Measurements from ENCODE around the gene MIER1. TPM values are rescaled to one million over a fixed set of nuclear protein-coding genes. Genes with fewer than 3 reads are reported as not detected.
A peak's percentile ranks its signal among the peaks of the same experiment; 100 is the strongest.

The MIER1 gene
- total RNA-seq, 6 donors from 2014 or later = 16.9 to 56.4 (median 28.5) TPM

DNA sequence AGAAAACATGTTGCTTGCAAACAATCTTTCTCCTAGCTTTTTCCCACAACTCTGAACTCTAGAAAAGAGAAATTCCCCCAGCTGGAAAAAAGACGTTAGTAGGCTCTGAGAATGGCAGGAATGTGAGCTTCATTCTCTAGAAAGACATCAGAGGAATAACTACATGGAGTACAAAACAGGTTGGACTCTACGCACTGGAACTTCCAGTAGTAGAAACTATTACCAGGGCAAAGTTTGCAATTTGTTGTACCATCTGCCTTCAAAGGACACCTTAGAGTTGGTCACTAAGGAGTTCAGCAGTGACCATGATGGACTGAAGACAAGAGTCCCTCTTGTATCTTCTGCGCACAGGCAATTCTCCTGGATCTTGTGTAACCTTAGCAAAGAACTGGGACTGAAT lies 68.3 kb downstream of the MIER1 start:
- H3K36me3 ChIP-seq = peaks cover 0 to 18% (median 0%) of the 10 kb centered on the region in 4 donors
- H3K27ac ChIP-seq = no peak overlapping the region
- WGBS, 2 donors = 93% methylated on average over 3 of the region's 3 CpGs
- H3K4me3 ChIP-seq = no peak overlapping the region
- DNase-seq (no peak), ATAC-seq (ENCODE audit: low FRiP score in 2 of 2) (no peak)
- H3K4me1 ChIP-seq = peaks cover 0 to 5% (median 0%) of the 10 kb centered on the region in 4 donors
- H3K27me3 ChIP-seq = no peaks in the 10 kb centered on the region
- TF ChIP-seq CTCF (IDR thresholded peaks at IDR 0.05) = no peak
- TF ChIP-seq POLR2AphosphoS5 (IDR thresholded peaks at IDR 0.05) = no peak
- no peaks in the 10 kb centered on the region for H3K9me3 ChIP-seq

DNA sequence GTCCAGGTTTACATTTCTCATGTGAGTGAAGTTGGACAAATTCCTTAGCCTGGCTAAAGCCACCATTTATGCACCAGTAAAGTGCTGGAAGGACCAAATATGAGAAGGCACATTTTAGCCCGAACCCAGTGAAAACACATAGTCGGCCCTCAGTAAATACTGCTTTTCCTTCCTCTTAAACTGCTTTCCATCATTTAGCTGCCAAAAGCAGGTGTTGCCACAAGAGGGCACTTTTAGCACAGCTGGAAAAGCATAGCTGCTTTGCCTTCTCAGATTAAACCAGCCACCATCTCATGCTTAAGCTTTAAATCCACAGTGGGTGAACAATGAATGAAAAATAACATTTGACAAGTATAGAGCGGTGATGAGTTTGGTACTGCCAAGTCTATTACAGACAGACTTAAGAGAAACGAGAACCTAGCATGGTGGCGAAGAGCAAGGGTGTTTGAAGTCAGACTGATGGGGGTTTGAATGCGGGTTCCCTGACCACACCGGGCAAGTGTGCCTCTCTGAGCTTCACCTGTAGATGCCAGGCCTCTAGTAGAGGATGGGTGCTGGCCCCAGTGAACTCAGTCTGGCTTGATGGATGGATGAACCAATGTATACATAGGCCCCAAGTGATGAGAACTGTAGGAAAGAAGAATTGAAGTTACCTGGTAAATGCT lies 71.4 kb downstream of the MIER1 start:
- no peaks in the 10 kb centered on the region for H3K27me3 ChIP-seq
- H3K4me3 ChIP-seq = no peak overlapping the region
- H3K9me3 ChIP-seq = no peaks in the 10 kb centered on the region
- 66 to 69% methylated on average over 7 of the region's 7 CpGs for WGBS, 2 donors
- peak in 1 of 2 donors; percentile 78 for ATAC-seq (ENCODE audit: low FRiP score in 2 of 2)
- H3K4me1 ChIP-seq = peaks cover 0 to 5% (median 0%) of the 10 kb centered on the region in 4 donors
- TF ChIP-seq EP300 (IDR thresholded peaks at IDR 0.05) (no peak), CTCF (IDR thresholded peaks at IDR 0.05) (peak; percentile 45 to 76 (median 64))
- H3K27ac ChIP-seq = no peak overlapping the region
- peak in 1 of 2 donors; percentile 50 for DNase-seq
- peaks cover 0 to 4% (median 0%) of the 10 kb centered on the region in 4 donors for H3K36me3 ChIP-seq

DNA sequence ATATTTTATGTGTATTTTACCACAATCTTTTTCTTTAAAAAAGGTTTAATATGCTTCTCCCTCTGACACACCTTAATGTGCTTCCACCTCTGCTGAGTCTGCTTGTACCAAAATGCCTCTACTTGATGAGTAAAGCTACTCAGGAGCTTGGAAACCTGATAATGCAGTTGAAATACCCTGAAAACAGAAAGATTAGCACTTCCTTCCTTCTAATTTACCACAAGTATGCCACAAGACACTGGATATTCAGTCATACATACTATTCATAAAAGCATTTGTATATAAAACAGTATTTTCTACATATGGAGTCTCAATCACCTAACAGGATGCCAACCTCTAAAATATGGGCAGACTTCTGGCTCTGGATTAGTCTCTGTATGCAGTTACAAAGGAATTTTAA lies 74.2 kb downstream of the MIER1 start:
- no peaks in the 10 kb centered on the region for H3K27me3 ChIP-seq
- H3K4me1 ChIP-seq = peaks cover 0 to 9% (median 4%) of the 10 kb centered on the region in 4 donors
- H3K36me3 ChIP-seq = peaks cover 0 to 19% (median 5%) of the 10 kb centered on the region in 4 donors
- ATAC-seq (ENCODE audit: low FRiP score in 2 of 2) (no peak), DNase-seq (no peak)
- no peaks in the 10 kb centered on the region for H3K9me3 ChIP-seq
- H3K4me3 ChIP-seq = no peak overlapping the region
- no peak for TF ChIP-seq EP300 (IDR thresholded peaks at IDR 0.05)
- no peak for TF ChIP-seq POLR2A (IDR thresholded peaks at IDR 0.05)
- no peak overlapping the region for H3K27ac ChIP-seq

- DNase-seq (no peak), ATAC-seq (ENCODE audit: low FRiP score in 2 of 2) (no peak)
- H3K27ac ChIP-seq = no peak overlapping the region
- no peaks in the 10 kb centered on the region for H3K9me3 ChIP-seq
- WGBS, 2 donors = 70 to 74% methylated on average over 7 of the region's 7 CpGs
- TF ChIP-seq EP300 (IDR thresholded peaks at IDR 0.05) = no peak
- no peak for TF ChIP-seq CTCF (IDR thresholded peaks at IDR 0.05)
- no peak for TF ChIP-seq POLR2AphosphoS5 (IDR thresholded peaks at IDR 0.05)
- TF ChIP-seq POLR2A (IDR thresholded peaks at IDR 0.05) = no peak
- no peaks in the 10 kb centered on the region for H3K27me3 ChIP-seq
- H3K4me3 ChIP-seq = no peak overlapping the region
- peaks cover 0 to 9% (median 4%) of the 10 kb centered on the region in 4 donors for H3K4me1 ChIP-seq
- peaks cover 0 to 19% (median 5%) of the 10 kb centered on the region in 4 donors for H3K36me3 ChIP-seq
These were observed 75.0 kb downstream of the MIER1 start for GRCh38 chr1:66999640-67000400.

DNA sequence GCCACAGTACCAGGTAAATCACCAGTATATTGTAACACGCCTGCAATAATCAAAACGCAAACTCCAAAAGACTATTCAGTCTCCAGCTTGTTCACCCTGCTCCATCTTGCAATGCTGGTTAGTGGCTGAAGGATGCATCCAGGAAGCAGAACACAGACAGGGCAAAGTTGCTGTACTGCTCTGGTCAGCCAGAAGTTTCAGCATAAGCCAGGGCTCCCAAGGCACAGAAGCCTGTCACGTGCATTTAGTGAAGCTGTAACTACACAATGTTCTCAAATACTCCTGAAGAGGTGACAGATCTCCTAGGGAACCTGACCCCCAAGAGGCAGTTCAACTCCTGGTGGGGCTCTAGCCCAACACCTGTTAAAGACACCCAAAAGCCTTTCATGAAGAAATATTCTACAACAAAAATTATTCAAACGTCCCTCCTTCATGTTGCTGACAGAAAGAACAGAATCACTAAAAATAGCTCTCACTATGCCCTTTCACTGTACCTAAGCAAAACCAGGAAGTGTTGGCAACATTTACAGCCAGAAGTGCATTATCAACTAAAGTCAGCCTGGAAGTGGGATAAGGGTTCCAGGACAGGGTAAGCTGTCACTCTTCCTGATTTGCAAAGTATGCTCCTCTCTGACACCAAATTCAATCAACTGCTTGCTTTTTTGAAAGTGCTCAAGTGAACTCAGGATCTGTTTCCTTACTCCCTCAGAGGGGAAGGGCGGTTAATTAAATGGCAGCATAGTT lies 77.1 kb downstream of the MIER1 start:
- no peaks in the 10 kb centered on the region for H3K27me3 ChIP-seq
- 75 to 78% methylated on average over 5 of the region's 5 CpGs for WGBS, 2 donors
- H3K4me1 ChIP-seq = peaks cover 0 to 9% (median 2%) of the 10 kb centered on the region in 4 donors
- TF ChIP-seq POLR2A (IDR thresholded peaks at IDR 0.05) = no peak
- TF ChIP-seq EP300 (IDR thresholded peaks at IDR 0.05) = no peak
- TF ChIP-seq CTCF (IDR thresholded peaks at IDR 0.05) = no peak
- no peak for TF ChIP-seq POLR2AphosphoS5 (IDR thresholded peaks at IDR 0.05)
- peaks cover 0 to 19% (median 5%) of the 10 kb centered on the region in 4 donors for H3K36me3 ChIP-seq
- ATAC-seq (ENCODE audit: low FRiP score in 2 of 2) = peak in 1 of 2 donors; percentile 47
- DNase-seq = peak in 1 of 2 donors; percentile 44
- H3K4me3 ChIP-seq = no peak overlapping the region
- no peaks in the 10 kb centered on the region for H3K9me3 ChIP-seq
- peak overlapping the region in 2 of 4 donors; percentile 10 to 22 for H3K27ac ChIP-seq

Data from upper lobe of left lung (tissue), 6 donors.